PFSK-1 (cell line): Measurements from ENCODE around the gene KSR2.

Source experiments
- FOXP2 ChIP-seq: optimal IDR thresholded peaks from 2 replicates; pipeline ENCODE3; 2011; ENCODE audit warnings: borderline replicate concordance, control low read depth, inconsistent platforms; ENCODE audit not compliant: insufficient read depth; ENCODE audit errors: extremely low read length, extremely low read depth
- POLR2AphosphoS5 ChIP-seq: IDR thresholded peaks from 2 replicates; pipeline ENCODE4 v1.6.1; 2012; ENCODE audit warnings: low read depth, mild to moderate bottlenecking, control low read depth, low read length, moderate library complexity
- SIN3A ChIP-seq: IDR thresholded peaks from 2 replicates; pipeline ENCODE4 v1.6.1; 2012; ENCODE audit warnings: mild to moderate bottlenecking, low read length, moderate library complexity, borderline replicate concordance; ENCODE audit not compliant: insufficient read depth
- TAF1 ChIP-seq: IDR thresholded peaks from 2 replicates; pipeline ENCODE4 v1.6.1; 2012; ENCODE audit warnings: low read length, control low read depth, borderline replicate concordance; ENCODE audit not compliant: insufficient read depth
- TF ChIP-seq, protein P1 (sequence below), 2 experiments: IDR thresholded peaks; 2 replicates each; pipeline versions ENCODE4 v1.6.1 to v1.8.0; 2011 to 2012; ENCODE audit warnings: low read depth in 2 of 2, low read length in 2 of 2, control low read depth in 1 of 2, inconsistent platforms in 1 of 2, mild to moderate bottlenecking in 1 of 2, moderate library complexity in 1 of 2; ENCODE audit not compliant: insufficient read depth in 1 of 2

KSR2 gene

GRCh38 chr12:117469883-117470483 lies 498.8 kb downstream of the KSR2 start:
- TF ChIP-seq SIN3A = no peak
- no peak for TF ChIP-seq FOXP2
- TF ChIP-seq POLR2AphosphoS5 = no peak
- no peak for TF ChIP-seq TAF1
- TF ChIP-seq, protein P1, sequence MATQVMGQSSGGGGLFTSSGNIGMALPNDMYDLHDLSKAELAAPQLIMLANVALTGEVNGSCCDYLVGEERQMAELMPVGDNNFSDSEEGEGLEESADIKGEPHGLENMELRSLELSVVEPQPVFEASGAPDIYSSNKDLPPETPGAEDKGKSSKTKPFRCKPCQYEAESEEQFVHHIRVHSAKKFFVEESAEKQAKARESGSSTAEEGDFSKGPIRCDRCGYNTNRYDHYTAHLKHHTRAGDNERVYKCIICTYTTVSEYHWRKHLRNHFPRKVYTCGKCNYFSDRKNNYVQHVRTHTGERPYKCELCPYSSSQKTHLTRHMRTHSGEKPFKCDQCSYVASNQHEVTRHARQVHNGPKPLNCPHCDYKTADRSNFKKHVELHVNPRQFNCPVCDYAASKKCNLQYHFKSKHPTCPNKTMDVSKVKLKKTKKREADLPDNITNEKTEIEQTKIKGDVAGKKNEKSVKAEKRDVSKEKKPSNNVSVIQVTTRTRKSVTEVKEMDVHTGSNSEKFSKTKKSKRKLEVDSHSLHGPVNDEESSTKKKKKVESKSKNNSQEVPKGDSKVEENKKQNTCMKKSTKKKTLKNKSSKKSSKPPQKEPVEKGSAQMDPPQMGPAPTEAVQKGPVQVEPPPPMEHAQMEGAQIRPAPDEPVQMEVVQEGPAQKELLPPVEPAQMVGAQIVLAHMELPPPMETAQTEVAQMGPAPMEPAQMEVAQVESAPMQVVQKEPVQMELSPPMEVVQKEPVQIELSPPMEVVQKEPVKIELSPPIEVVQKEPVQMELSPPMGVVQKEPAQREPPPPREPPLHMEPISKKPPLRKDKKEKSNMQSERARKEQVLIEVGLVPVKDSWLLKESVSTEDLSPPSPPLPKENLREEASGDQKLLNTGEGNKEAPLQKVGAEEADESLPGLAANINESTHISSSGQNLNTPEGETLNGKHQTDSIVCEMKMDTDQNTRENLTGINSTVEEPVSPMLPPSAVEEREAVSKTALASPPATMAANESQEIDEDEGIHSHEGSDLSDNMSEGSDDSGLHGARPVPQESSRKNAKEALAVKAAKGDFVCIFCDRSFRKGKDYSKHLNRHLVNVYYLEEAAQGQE (IDR thresholded peaks at IDR 0.05; ENCODE audit: insufficient read depth in 1 of 2, low read depth in 2 of 2, low read length in 2 of 2) = no peak

GRCh38 chr12:117468016-117468415 lies 500.8 kb downstream of the KSR2 start:
- TF ChIP-seq FOXP2 = no peak

GRCh38 chr12:117467588-117467987 lies 501.2 kb downstream of the KSR2 start:
- no peak for TF ChIP-seq POLR2AphosphoS5
- TF ChIP-seq TAF1 = no peak
- no peak for TF ChIP-seq SIN3A
- TF ChIP-seq FOXP2 = no peak
- TF ChIP-seq, protein P1 (IDR thresholded peaks at IDR 0.05; ENCODE audit: insufficient read depth in 1 of 2, low read depth in 2 of 2, low read length in 2 of 2) = no peak

DNA sequence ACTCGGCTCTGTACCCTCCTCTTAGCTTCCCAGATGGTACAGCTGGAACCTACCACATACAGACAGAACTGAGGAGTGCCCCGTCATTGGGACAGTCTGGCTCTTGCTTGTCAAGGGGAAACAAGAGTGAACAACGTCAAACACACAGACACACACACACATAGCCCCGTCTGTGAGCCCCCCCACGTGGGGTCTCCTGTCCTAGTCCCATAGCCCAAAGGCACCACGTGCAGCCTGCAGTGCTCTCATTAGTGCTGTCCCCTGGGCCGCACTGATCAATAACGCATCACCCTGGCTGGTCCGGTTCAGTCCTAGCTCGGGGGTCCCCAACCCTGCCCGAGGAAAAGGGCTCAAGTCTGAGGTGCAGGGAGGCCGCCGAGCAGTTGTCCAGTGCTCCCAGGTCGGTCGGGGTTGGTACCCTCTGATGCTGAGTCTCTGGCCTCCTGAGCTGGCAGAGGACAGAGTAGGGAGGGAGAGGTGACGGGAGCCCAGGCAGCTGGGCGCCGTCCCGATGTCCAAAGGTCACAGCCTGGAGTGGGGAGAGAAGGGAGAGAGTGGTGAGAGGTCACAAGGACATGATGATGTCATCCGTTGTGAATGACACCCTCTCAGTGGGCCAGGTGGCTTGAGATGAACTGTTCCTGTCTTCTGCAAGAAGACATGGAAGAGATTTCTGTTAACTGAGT lies 502.0 kb downstream of the KSR2 start:
- TF ChIP-seq POLR2AphosphoS5 = no peak
- TF ChIP-seq TAF1 = no peak
- TF ChIP-seq SIN3A = no peak
- TF ChIP-seq FOXP2 = no peak
- TF ChIP-seq, protein P1 (IDR thresholded peaks at IDR 0.05; ENCODE audit: insufficient read depth in 1 of 2, low read depth in 2 of 2, low read length in 2 of 2) = no peak

DNA sequence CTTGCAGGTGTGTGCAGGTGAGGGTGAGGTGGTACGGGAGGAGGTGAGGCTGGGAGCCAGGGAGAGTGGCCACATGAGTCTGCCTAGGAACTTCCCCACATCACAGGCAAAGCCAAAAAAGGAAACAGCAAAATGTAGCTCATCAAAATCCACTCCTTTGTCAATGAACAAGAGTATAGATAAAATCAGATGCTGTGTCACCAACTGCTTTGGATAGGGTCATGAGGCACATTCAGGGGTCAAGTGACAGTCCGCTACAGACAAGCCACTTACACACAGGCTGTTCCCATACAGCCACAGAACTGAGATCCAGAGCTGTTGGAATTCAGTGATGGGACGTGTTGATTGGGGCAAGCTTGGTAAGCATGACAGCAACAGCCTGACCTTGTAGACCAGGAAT lies 507.1 kb downstream of the KSR2 start:
- TF ChIP-seq SIN3A (no peak), POLR2AphosphoS5 (no peak), FOXP2 (no peak), TAF1 (no peak)
- TF ChIP-seq, protein P1 (IDR thresholded peaks at IDR 0.05; ENCODE audit: insufficient read depth in 1 of 2, low read depth in 2 of 2, low read length in 2 of 2) = no peak
